Neural crest cell (in vitro differentiated cells): ENCODE results near the gene OR6X1. TPM values are rescaled to one million over a fixed set of nuclear protein-coding genes. Genes with fewer than 3 reads are reported as not detected.

Source experiments
- DNase-seq: peaks from one replicate; pipeline ENCODE4 v3.0.0; 2021; ENCODE audit warnings: low read depth, mixed read lengths, low spot score
- H3K27ac Mint-ChIP-seq: one replicate; pipeline ENCODE4 v1.8.0; 2021; ENCODE audit warnings: mild to moderate bottlenecking, mixed read lengths; ENCODE audit not compliant: unreplicated experiment
- H3K27me3 Mint-ChIP-seq: 2 replicates; pipeline ENCODE4 v1.8.0; 2021; ENCODE audit warnings: low read depth, mild to moderate bottlenecking, mixed read lengths
- H3K36me3 Mint-ChIP-seq: 2 replicates; pipeline ENCODE4 v1.8.0; 2021; ENCODE audit warnings: low read depth, mild to moderate bottlenecking, mixed read lengths
- H3K4me1 Mint-ChIP-seq: 2 replicates; pipeline ENCODE4 v1.8.0; 2021; ENCODE audit warnings: mixed read lengths
- H3K4me3 Mint-ChIP-seq: one replicate; pipeline ENCODE4 v1.8.0; 2021; ENCODE audit warnings: mild to moderate bottlenecking, mixed read lengths
- H3K9me3 Mint-ChIP-seq: 2 replicates; pipeline ENCODE4 v1.8.0; 2021; ENCODE audit warnings: mixed read lengths
- CTCF ChIP-seq: fragments of 200-600 bp; sonication (generic); conservative IDR thresholded peaks from 2 replicates; pipeline ENCODE4 v1.5.0; 2021; ENCODE audit warnings: antibody characterized with exemption, mild to moderate bottlenecking
- total RNA-seq: library from RNA; stranded (reverse); gene quantifications from 2 replicates; pipeline ENCODE4 v1.2.1, GENCODE V29; 2021

OR6X1 gene
- total RNA-seq, 1 donor from 2014 or later, result not detected

- Mint-ChIP-seq H3K4me1 (peaks cover under 1% of the 10 kb centered on the region), H3K36me3 (no peaks in the 10 kb centered on the region), H3K27me3 (no peaks in the 10 kb centered on the region), H3K4me3 (no peak overlapping the region), H3K27ac (no peak overlapping the region), H3K9me3 (no peaks in the 10 kb centered on the region)
- DNase-seq, result no peak
- TF ChIP-seq CTCF, result no peak
These were observed 16.4 kb upstream of the OR6X1 start for GRCh38 chr11:123770712-123771111.

GRCh38 chr11:123765601-123766000, 11.3 kb upstream of the OR6X1 start:
- Mint-ChIP-seq H3K4me3 (no peak overlapping the region), H3K9me3 (peaks cover 11% of the 10 kb centered on the region), H3K27me3 (no peaks in the 10 kb centered on the region), H3K36me3 (peaks cover 3% of the 10 kb centered on the region), H3K4me1 (no peaks in the 10 kb centered on the region), H3K27ac (no peak overlapping the region)
- TF ChIP-seq CTCF, result no peak
- no peak for DNase-seq

GRCh38 chr11:123762422-123762821, 8.1 kb upstream of the OR6X1 start:
- no peak for DNase-seq
- Mint-ChIP-seq H3K4me3 (no peak overlapping the region), H3K9me3 (peaks cover 11% of the 10 kb centered on the region), H3K36me3 (peaks cover 3% of the 10 kb centered on the region), H3K27ac (no peak overlapping the region), H3K27me3 (peaks cover 5% of the 10 kb centered on the region), H3K4me1 (no peaks in the 10 kb centered on the region)
- no peak for TF ChIP-seq CTCF

GRCh38 chr11:123760894-123761293, 6.6 kb upstream of the OR6X1 start:
- Mint-ChIP-seq H3K4me3 (no peak overlapping the region), H3K9me3 (peaks cover 11% of the 10 kb centered on the region), H3K36me3 (peaks cover 3% of the 10 kb centered on the region)

GRCh38 chr11:123757976-123758375, 3.7 kb upstream of the OR6X1 start:
- Mint-ChIP-seq H3K36me3 (peaks cover 3% of the 10 kb centered on the region), H3K4me3 (no peak overlapping the region), H3K4me1 (no peaks in the 10 kb centered on the region), H3K9me3 (peaks cover 8% of the 10 kb centered on the region), H3K27me3 (peaks cover 19% of the 10 kb centered on the region), H3K27ac (no peak overlapping the region)
- no peak for DNase-seq
- no peak for TF ChIP-seq CTCF

More at GRCh38 chr11:123760894-123761293, 6.6 kb upstream of the OR6X1 start:
- H3K4me1 Mint-ChIP-seq, result no peaks in the 10 kb centered on the region
- no peak overlapping the region for H3K27ac Mint-ChIP-seq
- no peak for TF ChIP-seq CTCF
- DNase-seq, result no peak
- H3K27me3 Mint-ChIP-seq, result peaks cover 17% of the 10 kb centered on the region

GRCh38 chr11:123755813-123756212, 1.5 kb upstream of the OR6X1 start:
- Mint-ChIP-seq H3K4me3 (no peak overlapping the region), H3K27ac (no peak overlapping the region), H3K9me3 (no peaks in the 10 kb centered on the region), H3K27me3 (peaks cover 35% of the 10 kb centered on the region), H3K4me1 (no peaks in the 10 kb centered on the region), H3K36me3 (no peaks in the 10 kb centered on the region)
- no peak for DNase-seq
- TF ChIP-seq CTCF, result no peak
